ENCODE data around the gene PPM1F.
A peak's percentile ranks its signal among the peaks of the same experiment; 100 is the strongest.
"Not testable (repeated sequence)": the region's sequence is repeated elsewhere in the genome, so short reads cannot be mapped to it uniquely, and the experiment has no call there.

PPM1F gene

DNA sequence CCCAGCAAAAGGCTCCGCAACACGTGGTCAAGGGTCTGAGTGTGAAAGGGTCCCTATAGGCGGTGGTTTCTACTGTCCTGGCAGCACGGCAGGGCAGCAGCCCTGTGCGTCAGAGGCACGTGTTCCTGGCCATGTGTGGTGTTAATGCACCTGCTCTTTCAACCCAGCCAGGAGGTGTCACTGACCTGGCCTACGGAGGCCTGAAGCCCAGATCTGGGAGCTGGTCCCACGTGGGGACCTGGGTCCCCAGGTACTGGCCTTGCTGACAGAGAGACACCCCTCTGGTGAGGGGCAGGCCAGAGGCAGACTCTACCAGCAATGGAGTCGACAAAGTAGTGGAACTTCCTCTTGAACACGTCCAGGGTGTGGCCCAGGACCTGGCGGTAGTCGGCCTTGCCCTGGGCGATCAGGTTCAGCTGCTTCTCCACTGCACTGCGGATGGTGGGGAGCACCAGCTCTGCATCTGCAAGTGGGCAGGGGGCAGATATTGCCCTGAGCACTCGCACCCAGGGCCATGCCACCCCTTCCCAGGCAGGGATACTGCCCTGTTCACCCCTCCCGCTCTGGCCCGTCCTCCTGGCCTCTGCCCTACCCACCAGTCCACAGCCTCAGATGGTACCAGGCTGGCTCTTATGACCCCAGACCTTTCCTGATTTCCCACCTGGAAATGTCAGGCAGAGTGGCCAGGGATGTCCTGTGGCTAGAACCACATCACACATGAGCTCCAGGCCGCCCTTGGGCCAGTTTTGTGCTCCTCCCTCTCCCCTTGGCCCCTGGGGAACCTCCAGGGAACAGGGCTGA, 6.8 kb upstream of the PPM1F start:
- DNase-seq = no peak

DNA sequence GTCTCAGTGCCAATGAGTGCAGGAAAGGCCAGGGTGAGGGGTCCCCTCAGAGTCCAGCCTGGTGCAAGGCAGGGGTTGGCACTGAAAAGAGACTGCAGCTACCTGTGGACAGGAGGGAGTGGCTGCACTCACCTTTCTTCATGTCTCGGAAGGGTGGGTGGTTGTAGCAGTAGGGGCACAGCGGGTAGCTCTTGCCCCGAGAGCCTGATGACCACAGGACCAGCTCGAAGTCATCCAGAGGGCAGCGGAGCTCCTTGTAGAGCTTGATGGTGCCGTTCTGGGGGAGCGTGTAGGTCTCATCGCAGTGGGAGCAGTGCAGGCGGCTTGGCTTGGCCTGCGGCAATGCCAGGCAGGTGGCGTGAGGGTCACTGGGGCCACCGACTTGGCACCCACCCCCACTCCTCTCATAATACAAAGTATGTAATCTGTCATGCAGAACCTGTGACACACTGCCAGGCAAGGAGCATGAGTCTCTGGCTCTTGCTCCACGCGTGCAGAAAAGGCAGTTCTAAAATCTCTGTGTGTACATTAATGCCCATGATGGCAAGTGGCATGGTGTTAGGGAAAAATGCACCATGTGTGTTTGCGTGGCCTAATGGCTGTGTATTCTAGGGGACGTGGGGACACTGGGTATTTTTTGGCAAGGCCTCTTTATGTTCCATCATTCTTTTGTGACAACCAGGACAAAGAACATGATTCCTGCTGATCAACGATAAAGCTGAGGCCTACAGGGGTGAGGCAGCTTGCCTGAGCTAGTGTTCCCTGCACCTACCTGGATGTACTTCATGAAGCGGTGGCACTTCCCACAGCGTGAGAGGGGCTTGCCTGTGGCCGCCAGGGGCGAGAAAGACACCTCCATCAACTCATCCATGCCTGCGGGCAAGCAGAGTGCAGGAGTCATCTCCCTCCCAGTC, 6.0 kb upstream of the PPM1F start:
- no peak for DNase-seq

DNA sequence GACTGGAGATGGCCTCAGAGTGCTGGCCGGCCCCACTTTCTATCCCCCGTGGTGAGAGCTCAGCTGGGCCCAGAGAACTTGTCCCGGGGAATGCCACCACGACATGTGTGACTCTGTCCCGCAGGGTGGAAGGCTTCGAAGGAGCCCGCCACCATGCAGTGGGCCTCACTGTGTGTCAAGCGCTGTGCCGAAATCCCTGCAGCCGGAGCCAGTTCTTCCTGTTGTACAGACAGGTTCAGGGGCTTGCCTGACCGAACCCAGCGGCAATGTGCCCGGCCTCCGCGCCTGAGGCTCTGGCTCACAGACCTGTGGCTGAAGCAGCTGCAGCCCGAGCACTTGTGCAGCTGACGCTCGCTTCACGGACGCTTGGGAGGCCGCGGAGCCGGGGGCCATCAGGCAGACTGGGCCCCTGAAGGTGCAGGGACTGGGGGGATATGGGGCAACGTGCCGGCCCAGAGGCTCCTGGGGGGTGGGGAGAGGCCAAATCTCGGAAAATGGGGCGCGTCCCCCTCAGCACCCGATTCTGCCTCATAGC, 650 bp downstream of the PPM1F start:
- DNase-seq = peak; percentile 67

DNA sequence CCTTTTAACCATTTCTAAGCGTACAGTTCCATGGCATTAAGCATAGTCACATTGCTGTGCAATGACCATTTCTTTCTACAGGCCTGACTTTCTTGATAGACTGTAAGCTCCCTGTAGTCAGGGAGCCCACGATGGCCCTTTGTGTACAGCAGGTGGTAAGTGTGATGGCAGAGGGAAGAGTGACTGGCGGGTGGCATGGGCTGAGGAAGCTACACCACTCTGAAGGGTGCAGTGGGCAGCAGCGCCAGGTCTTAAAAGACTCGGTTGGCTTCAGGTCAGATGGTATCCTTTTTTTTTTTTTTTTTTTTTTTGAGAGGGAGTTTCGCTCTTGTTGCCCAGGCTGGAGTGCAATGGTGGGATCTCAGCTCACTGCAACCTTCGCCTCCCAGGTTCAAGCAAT, 1.6 kb downstream of the PPM1F start:
- no peak for DNase-seq

DNA sequence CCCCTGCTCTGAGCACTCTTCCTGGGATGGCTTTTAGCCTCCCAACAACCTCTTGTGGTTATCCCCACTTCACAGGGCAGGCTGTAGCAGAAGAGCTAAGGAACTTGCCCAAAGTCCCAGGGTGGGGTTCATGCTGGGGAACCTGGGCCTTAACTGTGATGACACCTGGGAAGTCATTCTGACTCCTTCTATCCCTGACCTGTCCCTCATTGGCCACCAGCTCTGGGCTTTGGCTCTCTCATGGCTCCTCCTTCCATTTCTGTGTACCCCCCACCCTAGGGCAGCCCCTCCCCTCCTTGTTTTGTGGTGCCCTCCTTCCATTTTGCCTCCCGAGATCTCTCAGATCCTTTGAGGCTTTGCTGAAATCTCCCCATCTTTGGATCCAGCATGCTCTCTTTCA, 2.7 kb downstream of the PPM1F start:
- DNase-seq = no peak

DNA sequence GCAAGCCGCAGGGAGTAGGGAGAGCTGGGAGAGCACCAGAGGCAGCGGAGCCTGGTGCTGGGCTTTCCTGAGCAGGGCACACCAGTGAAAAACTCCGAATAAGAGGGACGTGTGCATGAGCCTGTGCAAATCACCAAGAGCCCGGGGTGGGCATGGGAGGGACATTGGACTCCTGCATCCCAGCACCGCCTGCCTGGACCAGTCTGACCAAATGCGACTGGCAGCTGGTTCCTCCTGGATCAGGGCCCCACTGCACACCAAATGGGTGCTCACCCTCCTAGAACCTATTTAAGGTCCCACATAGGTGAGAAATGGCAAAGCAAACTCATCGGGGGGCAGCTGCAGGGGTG, 3.1 kb downstream of the PPM1F start:
- DNase-seq = no peak

DNA sequence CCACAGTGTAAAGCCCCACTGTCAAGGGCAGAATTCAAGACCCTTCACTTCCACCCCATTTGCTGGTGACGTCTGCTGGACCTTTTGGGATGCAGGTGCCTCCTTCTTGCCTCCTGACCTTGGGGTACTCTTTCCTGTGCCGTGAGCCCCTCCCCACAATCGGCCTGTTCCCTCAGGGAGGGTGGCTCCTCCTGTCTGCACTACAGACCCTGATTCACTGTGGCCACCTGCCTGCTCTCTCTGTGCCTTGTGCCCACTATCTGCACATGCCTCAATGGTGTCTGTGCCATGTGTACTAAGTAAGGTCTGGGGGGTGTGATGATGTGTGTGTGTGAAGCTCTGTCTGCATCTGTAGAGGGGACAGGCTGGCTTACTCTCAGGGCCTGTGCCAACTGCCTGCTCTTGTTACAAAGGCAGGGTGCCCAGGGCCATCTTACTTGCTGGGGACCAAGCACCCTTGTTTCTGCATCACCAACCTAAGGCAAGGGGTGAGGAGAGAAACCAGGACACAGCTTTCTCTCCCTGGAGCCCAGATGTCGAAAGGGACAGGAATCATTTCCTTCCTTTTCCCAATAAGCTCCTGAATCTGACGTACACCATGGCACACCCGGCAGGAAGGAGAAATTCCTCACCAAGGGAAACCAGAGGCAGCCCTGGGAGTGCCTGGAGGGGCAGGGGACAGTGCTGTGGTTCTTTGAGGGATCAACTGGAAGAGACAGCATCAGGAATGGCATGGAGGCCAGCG, 3.7 kb downstream of the PPM1F start:
- no peak for DNase-seq

DNA sequence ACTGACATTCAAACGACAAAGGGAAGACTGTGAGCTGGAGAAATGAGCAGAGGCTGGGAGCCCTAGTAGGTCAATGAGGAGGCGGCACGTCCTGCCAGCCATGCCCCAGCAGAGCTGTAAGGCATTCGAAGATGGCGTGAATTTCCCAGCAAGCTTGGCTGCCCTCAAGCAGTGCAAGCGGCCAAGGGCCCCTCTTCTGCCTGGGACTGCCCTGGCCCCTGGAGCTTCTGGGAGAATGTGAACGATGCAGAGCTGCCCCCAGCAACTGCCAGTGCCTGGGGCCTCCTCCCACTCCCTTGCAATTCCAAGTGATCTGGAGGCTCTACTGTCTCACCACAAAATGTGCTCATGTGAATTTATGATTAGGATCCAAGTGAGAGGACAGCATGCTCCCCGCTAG, 4.3 kb downstream of the PPM1F start:
- no peak for DNase-seq

DNA sequence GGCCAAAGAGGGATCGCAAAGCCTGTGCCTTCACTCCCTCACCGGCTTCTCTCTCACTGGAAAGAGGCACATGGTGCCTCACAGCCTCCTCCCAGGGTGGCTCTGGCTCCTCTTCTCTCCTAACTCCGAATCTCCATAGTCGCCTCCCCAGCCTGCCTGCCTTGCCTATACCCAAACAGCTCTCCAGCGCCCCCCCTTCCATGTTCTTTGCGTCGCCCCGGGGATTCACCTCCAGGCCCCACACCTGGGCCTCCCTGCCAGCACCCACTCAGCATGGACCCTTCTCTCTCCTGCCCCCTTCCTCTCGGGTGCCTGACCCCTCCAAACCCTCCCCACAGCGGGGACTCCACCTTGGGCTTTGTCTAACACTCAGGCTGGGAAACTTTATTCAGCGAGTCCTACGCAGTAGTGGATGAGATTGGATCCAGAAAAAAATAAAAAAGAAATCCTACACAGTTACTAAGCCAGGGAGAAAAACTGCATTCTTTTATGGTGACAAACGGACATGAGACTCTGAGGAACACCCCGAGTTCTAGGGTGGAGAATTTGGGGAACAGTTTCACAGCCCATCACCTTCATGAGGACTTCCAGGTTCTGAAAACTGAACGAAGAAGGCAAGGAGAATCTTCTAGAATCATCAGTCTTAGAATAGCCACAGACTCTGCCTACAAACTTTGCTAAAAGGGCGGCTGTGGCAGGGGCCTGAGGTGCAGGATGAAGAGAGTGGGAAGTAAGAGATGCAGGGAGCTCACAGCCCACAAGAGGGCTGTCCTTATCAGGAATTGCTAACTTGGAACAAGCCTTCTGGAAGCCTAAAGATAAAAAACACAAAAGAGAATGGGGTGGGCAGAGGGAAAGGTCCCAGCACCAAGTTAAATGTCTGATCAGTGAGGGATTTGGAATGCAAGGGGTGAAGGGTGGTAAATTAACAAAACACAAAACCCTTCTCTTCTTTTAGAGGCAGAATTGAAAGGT, 5.3 kb downstream of the PPM1F start:
- DNase-seq = no peak

DNA sequence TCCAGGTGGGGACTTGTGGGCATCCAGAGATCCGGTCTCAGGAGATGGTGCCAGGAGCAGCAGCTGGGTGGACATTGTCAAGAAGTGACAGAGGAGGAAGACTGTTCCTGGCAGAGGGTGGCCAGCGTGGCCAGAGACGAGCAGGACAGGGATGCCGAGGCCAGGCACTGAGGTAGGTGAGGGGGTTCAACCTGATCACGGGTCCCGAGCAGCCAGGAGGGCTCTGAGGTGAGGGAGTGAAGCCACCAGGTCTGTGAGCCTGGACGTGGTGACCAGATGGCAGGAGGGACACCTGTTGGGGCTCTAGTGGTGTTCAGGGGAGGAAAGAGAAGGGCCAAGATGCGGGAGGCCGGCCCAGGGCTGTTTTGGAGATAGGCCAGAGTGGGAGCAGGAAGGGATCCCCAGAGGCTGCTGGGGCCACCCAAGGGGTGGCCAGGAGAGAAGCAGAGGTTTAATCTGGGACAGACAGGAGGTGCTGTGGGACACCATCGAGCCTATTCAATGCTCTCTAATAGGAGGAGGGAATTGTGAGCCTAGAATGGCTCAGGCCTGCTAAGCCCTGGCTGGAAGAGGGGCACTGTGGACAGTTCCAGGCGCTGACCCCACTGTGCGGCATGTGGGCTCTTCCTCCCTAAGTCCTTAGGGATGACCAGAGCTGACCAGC, 6.3 kb downstream of the PPM1F start:
- no peak for DNase-seq

DNA sequence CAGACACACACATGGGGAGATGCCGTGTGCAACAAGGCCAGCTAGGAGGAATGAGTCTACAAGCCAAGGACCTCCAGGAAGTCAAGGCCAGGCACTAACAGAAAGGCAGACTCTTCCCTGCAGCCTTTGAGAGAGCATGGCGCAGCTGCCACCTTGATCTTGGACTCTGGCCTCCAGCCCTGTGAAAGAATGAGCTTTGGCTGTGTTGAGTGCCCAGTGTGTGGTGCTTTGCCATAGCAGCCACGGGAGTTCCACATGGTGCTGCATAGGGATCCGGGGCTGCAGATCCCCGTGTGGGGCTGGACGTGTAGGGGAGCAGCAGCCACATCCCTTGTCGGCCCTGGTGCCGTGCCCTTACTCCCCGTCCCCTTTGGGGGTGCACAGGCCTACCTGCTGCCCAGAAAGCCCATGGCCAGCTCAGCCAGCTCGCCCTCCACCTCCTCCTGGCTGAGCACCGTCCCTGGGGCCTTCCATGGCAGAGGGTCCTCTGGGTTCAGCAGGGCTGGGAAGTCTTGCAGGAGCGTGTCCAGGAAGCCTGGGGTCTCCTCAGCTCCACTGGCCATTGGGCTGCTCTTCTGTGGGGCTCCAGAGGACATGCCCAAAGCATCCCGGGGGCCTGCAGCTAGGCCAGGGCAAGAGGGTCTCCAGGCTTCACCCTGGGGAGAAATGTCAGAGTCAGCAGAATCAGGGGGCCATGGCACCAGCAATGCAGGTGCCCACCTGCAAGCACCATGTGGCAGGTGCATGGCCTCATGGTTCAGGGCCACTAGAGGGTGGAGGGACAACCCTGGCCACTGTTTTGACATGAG, 7.0 kb downstream of the PPM1F start:
- no peak for DNase-seq

DNA sequence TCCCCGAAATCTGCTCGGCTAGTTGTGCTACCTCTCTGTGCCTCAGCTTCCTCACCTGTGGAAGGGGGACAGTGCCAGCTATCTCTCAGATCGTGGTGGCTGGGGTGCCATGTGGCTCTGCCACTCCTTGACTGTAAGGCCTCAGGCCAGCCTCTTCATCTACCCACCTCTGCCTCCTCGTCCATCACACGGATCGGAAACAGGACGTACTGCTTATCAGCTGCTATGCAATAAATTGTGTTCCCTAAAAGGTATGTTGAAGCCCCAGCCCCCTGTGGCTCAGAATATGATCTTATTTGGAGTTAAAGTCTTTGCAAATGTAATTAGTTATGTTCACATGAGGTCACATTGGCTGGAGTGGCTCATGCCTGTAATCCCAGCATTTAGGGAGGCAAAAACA, 7.8 kb downstream of the PPM1F start:
- no peak for DNase-seq

DNA sequence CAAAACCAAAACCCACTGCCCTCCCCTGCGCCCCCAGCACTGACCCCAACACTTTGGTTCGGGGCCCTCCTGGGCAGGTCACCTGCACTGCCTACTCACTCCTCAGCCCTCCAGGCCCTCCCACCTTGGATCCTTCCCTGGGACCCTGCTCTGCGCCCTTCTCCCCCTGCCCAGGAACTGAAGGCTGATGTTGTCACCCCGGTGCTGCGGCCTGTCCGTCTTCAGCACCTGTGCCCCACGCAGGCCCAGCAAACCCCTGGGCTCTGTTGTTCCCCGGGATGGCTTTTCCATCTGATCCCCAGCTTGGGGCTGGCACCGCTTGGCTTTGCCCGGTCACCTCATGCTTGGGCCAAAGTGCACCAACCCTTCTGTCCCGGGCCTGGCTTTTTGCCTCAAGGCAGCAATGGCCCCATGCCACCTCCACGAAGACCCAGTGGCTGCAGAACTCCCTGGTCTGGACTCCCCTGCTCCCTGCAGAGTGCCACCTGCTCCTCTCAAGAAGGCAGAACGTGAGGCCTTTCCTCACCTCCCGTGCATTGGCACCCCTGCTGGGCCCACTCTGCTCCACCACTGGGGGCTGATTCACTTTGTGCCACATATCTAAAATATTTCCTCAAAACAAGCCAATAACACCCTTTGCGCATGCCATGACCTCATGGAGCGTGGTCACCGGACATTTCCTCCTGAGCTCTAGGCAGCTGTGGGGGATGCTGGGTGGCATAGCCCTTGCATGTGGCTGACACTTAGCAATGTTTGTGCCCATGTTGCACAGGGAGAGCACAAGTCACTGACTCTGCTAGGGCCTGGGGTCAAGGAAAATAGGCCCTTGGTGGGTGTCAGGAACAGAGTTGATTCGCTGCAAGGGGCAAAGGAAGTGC, 8.8 kb downstream of the PPM1F start:
- DNase-seq = no peak

DNA sequence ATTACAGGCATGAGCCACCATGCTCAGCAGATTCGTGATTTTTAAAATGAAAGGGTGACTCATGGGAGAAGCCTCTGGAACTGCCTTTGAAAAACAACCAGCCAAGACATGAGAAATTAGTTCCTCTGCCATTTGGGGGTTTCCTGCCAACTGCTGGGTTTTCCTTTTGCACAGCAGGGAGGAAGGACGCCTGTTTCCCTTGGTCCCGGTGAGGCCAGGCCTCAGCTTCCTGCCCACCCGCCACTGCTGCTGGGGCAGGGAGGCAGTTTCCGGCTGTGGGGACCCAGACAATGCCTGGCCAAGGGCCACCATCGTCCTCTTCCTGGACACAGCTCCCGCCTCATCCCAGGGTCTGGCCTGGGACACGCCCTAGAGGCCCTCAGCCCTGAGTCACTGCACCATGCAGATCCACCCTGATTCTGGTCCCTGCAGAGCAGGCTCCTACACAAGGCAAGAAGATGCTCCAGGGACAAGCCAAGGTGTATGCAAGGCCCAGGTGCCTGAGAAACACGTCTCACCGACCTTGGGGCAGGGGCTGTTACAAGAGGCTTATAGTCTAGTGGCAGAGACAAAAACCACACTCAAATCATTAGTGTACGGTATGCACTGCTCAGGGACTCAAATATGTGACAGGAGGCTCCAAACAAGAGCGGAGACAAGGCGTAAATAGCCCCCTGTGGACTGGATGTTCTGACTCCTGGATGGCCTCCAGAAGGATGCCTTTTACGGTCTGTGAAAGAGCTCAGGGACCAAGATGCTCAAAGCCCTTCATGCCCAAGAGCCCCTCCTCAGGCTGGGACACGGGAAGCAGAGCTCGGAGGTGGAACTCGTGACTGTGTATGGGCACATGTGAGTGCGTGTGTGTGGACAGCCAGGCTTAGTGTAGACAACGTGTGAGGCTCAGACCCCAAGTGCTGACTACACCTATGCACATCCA, 10.0 kb downstream of the PPM1F start:
- peak; percentile 66 for DNase-seq

DNA sequence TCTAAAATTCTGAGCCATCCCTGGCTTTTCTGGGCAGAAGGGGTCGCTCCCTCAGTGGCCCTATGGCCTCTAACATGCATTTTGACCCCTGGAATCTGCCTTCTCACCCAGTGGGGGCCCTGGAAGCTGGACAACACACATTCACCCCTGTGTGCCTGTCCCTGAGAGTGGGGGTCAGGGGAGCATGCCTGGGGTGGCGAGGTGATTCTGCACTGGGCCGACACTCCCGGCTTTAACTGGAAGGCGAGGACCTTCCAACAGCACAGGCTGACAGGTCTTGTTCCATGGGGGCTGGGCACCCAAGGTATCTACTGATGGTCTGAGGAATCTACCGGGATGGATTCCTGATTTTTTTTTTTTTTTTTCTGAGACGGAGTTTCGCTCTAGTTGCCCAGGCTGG, 10.7 kb downstream of the PPM1F start:
- no peak for DNase-seq

DNA sequence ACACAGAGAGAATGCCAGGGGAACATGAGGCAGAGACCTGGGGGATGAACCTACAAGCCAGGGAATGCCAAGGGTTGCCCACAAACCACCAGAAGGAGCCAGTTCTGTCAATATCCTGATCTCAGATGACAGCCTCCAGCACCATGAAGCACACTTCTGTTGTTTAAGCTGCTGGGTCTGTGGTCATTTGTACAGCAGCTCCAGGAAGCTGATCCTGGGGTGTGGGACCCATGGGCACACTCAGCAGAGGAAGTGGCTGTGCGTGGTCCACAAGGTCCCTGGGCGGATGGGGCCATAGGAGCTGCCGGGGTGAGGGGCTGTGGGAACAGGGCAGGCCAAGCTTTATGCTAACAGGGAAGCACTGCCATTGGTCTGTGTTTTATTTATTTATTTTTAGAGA, 12.1 kb downstream of the PPM1F start:
- no peak for DNase-seq

DNA sequence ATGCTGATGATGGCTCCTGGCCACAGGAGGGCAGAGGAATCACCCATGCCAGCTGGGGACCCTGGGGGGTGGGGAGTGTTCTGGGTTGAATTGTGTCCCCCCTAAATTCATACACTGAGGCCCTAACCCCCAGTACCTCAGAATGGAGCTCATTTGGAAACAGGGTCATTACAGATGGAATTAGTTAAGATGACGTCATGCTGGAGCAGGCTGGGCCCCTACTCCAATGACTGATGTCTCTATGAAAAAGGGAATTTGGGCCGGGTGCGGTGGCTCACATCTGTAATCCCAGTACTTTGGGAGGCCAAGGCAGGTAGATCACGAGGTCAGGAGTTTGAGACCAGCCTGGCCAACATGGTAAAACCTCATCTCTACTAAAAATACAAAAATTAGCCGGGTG, 12.7 kb downstream of the PPM1F start:
- not testable (repeated sequence) for DNase-seq

DNA sequence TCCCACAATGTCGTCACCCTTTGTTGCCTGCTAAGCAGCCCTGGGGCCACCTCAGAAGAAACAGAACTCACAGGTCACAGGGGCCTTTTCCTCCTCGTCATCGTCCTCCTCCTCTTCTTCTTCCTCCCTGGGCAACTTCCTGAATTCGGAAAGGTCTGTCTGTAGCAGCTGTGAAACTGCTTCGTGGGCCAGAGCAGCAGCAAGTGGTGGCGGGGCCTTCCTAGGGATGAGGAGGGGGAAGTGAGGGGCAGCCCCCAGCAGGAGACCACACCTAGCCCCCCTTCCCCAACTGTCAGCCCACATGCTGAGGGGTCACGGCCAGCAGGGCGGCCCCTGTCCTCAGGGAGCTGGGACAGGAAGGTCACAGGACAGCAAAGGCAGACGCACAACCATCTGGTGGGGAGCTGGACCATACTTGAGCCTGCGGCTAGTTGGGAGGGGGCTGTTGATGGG, 13.2 kb downstream of the PPM1F start:
- DNase-seq = no peak

All from activated effector memory CD4-positive, alpha-beta T cell treated with anti-CD3 and anti-CD28 coated beads, Interleukin-2, amount 50 U/mL, for 16 hours (primary cell).